HL-60 (cell line): ENCODE data around the gene MAP3K20.

Source experiments
- DNase-seq, 2 experiments: peaks; one replicate each; pipeline ENCODE4 v3.0.0-alpha.2; 2010 to 2020; ENCODE audit warnings: low read depth in 1 of 2, low spot score in 1 of 2
- H3K27ac ChIP-seq: fragments of 250-450 bp; sonication (Bioruptor Pico); replicated peaks from 2 replicates; pipeline ENCODE4 v1.5.1; 2020; ENCODE audit warnings: mild to moderate bottlenecking, moderate library complexity
- H3K27me3 ChIP-seq: fragments of 250-450 bp; sonication (Bioruptor Pico); 2 replicates; pipeline ENCODE4 v1.5.1; 2021; ENCODE audit warnings: mild to moderate bottlenecking, moderate library complexity; ENCODE audit not compliant: insufficient read depth, poor library complexity, severe bottlenecking
- H3K4me3 ChIP-seq: replicated peaks from 2 replicates; pipeline ENCODE4 v1.5.1; 2011; ENCODE audit warnings: mild to moderate bottlenecking, control low read depth, low read length; ENCODE audit not compliant: insufficient read depth
- GABPA ChIP-seq: IDR thresholded peaks from 2 replicates; pipeline ENCODE4 v1.6.1; 2012; ENCODE audit warnings: low read depth
- POLR2AphosphoS5 ChIP-seq: IDR thresholded peaks from 2 replicates; pipeline ENCODE4 v1.6.1; 2012; ENCODE audit warnings: low read depth
- SPI1 ChIP-seq: IDR thresholded peaks from 2 replicates; pipeline ENCODE4 v1.6.1; 2012; ENCODE audit warnings: low read depth, mild to moderate bottlenecking, borderline replicate concordance
- TF ChIP-seq, protein P1 (sequence below): IDR thresholded peaks from one replicate; pipeline ENCODE4 v1.5.1; 2011; ENCODE audit warnings: low read length, control low read depth, inconsistent platforms; ENCODE audit not compliant: insufficient read depth
- TF ChIP-seq, protein P2 (sequence below): IDR thresholded peaks from 2 replicates; pipeline ENCODE4 v1.6.1; 2012; ENCODE audit warnings: low read depth; ENCODE audit not compliant: insufficient replicate concordance

Gene MAP3K20

DNA sequence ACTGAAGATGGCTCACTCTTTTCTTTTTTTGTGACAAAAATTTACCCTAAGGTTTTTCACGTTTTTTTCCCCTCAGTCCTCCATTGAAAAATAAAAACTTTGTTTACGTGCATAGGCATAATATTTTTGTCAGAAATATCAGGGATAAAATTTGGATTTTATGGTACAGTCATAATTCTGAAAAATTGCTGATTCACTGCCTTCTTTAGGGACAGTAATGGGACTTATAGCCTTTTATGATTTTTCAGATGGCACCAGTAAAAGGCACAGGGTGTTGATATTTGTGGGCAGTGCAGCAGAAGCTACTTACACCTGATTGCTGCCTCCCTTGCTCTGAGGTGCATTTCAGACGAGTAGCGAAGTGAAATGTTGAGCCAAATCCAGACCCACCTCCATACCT is 139.7 kb downstream of the MAP3K20 start:
- H3K27ac ChIP-seq = no peak overlapping the region
- H3K4me3 ChIP-seq = no peak overlapping the region
- no peak for DNase-seq
- TF ChIP-seq POLR2AphosphoS5 (no peak), GABPA (no peak), SPI1 (no peak)
- TF ChIP-seq, protein P1, sequence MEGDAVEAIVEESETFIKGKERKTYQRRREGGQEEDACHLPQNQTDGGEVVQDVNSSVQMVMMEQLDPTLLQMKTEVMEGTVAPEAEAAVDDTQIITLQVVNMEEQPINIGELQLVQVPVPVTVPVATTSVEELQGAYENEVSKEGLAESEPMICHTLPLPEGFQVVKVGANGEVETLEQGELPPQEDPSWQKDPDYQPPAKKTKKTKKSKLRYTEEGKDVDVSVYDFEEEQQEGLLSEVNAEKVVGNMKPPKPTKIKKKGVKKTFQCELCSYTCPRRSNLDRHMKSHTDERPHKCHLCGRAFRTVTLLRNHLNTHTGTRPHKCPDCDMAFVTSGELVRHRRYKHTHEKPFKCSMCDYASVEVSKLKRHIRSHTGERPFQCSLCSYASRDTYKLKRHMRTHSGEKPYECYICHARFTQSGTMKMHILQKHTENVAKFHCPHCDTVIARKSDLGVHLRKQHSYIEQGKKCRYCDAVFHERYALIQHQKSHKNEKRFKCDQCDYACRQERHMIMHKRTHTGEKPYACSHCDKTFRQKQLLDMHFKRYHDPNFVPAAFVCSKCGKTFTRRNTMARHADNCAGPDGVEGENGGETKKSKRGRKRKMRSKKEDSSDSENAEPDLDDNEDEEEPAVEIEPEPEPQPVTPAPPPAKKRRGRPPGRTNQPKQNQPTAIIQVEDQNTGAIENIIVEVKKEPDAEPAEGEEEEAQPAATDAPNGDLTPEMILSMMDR = no peak
- TF ChIP-seq, protein P2, sequence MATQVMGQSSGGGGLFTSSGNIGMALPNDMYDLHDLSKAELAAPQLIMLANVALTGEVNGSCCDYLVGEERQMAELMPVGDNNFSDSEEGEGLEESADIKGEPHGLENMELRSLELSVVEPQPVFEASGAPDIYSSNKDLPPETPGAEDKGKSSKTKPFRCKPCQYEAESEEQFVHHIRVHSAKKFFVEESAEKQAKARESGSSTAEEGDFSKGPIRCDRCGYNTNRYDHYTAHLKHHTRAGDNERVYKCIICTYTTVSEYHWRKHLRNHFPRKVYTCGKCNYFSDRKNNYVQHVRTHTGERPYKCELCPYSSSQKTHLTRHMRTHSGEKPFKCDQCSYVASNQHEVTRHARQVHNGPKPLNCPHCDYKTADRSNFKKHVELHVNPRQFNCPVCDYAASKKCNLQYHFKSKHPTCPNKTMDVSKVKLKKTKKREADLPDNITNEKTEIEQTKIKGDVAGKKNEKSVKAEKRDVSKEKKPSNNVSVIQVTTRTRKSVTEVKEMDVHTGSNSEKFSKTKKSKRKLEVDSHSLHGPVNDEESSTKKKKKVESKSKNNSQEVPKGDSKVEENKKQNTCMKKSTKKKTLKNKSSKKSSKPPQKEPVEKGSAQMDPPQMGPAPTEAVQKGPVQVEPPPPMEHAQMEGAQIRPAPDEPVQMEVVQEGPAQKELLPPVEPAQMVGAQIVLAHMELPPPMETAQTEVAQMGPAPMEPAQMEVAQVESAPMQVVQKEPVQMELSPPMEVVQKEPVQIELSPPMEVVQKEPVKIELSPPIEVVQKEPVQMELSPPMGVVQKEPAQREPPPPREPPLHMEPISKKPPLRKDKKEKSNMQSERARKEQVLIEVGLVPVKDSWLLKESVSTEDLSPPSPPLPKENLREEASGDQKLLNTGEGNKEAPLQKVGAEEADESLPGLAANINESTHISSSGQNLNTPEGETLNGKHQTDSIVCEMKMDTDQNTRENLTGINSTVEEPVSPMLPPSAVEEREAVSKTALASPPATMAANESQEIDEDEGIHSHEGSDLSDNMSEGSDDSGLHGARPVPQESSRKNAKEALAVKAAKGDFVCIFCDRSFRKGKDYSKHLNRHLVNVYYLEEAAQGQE = no peak
- no peaks in the 10 kb centered on the region for H3K27me3 ChIP-seq

- H3K27me3 ChIP-seq = no peaks in the 10 kb centered on the region
- TF ChIP-seq, protein P2 = no peak
- TF ChIP-seq, protein P1 = no peak
- no peak for TF ChIP-seq SPI1
- no peak for TF ChIP-seq POLR2AphosphoS5
- TF ChIP-seq GABPA = no peak
- H3K27ac ChIP-seq = no peak overlapping the region
- no peak for DNase-seq
- H3K4me3 ChIP-seq = no peak overlapping the region
Observed at GRCh38 chr2:173216051-173216450, 140.4 kb downstream of the MAP3K20 start.

GRCh38 chr2:173216668-173217067 is 141.0 kb downstream of the MAP3K20 start:
- DNase-seq = no peak
- Histone ChIP-seq H3K27me3 (no peaks in the 10 kb centered on the region), H3K27ac (no peak overlapping the region), H3K4me3 (no peak overlapping the region)
- TF ChIP-seq, protein P1 = no peak
- no peak for TF ChIP-seq POLR2AphosphoS5
- TF ChIP-seq, protein P2 = no peak
